GM23338 (cell line): ENCODE measurements around the gene ZFPL1.

Source experiments
- CREB1 ChIP-seq: fragments of 250-450 bp; sonication (Bioruptor Pico); IDR thresholded peaks from 2 replicates; pipeline ENCODE4 v1.5.0; 2020; ENCODE audit warnings: low read depth, mild to moderate bottlenecking, moderate library complexity
- EZH2 ChIP-seq: fragments of 200-600 bp; sonication (generic); IDR thresholded peaks from one replicate; pipeline ENCODE4 v1.8.0; 2017; ENCODE audit warnings: antibody characterized with exemption, mild to moderate bottlenecking, low read depth; ENCODE audit not compliant: unreplicated experiment
- EZH2phosphoT487 ChIP-seq: fragments of 200-600 bp; sonication (generic); IDR thresholded peaks from one replicate; pipeline ENCODE4 v1.8.1; 2018; ENCODE audit warnings: antibody characterized with exemption; ENCODE audit not compliant: unreplicated experiment
- JUNB ChIP-seq: IDR thresholded peaks from one replicate; pipeline ENCODE4 v1.6.1; 2016; ENCODE audit warnings: antibody characterized with exemption; ENCODE audit not compliant: unreplicated experiment
- NANOG ChIP-seq: IDR thresholded peaks from 2 replicates; pipeline ENCODE4 v1.6.1; 2016; ENCODE audit warnings: antibody characterized with exemption, borderline replicate concordance
- POLR2AphosphoS5 ChIP-seq: IDR thresholded peaks from 2 replicates; pipeline ENCODE4 v1.6.1; 2016; ENCODE audit warnings: antibody characterized with exemption, low read depth
- REST ChIP-seq: IDR thresholded peaks from one replicate; pipeline ENCODE4 v1.6.1; 2018; ENCODE audit warnings: antibody characterized with exemption; ENCODE audit not compliant: unreplicated experiment
- STAT1 ChIP-seq: IDR thresholded peaks from one replicate; pipeline ENCODE4 v1.6.1; 2016; ENCODE audit warnings: antibody characterized with exemption; ENCODE audit not compliant: unreplicated experiment
- ZNF114 ChIP-seq: fragments of 250-450 bp; sonication (Bioruptor Pico); IDR thresholded peaks from 2 replicates; pipeline ENCODE4 v1.5.0; 2020; ENCODE audit warnings: mild to moderate bottlenecking, moderate library complexity
- ZNF331 ChIP-seq: fragments of 250-450 bp; sonication (Bioruptor Pico); IDR thresholded peaks from 2 replicates; pipeline ENCODE4 v1.5.0; 2020; ENCODE audit warnings: low read depth, mild to moderate bottlenecking, moderate library complexity
- TF ChIP-seq, protein P1 (sequence below), 2 experiments: fragments of 200-600 bp in 1 of 2; sonication (generic) in 1 of 2; conservative IDR thresholded peaks; 2 replicates each; pipeline versions ENCODE4 v1.5.1 to v1.6.1; 2016 to 2017; ENCODE audit warnings: antibody characterized with exemption in 2 of 2, low read depth in 2 of 2, mild to moderate bottlenecking in 2 of 2, moderate library complexity in 1 of 2
- TF ChIP-seq, protein P2 (sequence below): IDR thresholded peaks from 2 replicates; pipeline ENCODE4 v1.6.1; 2016; ENCODE audit warnings: antibody characterized with exemption
- TF ChIP-seq, protein P3 (sequence below): fragments of 250-450 bp; sonication (Bioruptor Pico); IDR thresholded peaks from 2 replicates; pipeline ENCODE4 v1.5.0; 2020; ENCODE audit warnings: mild to moderate bottlenecking, moderate library complexity

DNA sequence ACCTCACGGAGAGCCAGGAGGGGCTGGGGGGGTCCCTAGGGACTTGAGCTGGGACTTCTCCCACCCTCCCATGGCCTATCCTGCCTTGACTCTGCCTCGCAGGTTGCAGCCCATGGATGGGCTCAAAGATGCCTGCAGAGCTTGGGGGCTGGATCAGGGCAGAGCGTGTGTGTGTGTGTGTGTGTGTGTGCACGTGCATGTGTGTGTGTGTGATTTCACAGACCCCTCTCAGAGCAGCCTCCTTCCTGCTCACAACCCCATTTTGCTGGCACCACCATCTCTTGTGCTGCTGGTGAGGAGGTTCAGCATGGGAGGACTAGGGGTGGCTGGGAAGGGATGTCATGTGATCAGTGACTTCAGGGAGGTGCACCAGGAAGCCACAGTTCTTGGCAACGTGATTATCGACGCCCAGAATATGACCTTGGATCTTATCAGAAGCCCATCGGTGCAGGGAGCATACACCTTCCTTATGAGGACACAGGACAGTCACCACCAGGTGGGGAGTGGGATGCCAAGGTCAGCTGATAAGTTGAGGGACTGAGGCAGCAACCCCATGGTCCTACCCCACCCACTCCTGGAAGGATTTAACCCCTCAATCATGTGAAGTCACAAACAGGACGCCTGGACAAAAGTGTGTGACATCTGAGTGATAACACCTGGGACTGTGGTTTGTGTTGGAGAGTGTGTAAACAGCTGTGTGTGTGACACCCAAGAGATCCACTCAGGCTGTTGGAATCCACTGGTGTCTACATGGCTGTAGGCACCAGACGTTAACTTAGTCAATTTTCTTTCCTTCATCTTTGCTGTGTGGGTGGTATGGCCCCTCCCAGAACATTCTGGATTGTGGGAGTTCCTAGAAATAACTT, 23.8 kb upstream of the ZFPL1 start:
- TF ChIP-seq EZH2 = no peak
- TF ChIP-seq, protein P1, sequence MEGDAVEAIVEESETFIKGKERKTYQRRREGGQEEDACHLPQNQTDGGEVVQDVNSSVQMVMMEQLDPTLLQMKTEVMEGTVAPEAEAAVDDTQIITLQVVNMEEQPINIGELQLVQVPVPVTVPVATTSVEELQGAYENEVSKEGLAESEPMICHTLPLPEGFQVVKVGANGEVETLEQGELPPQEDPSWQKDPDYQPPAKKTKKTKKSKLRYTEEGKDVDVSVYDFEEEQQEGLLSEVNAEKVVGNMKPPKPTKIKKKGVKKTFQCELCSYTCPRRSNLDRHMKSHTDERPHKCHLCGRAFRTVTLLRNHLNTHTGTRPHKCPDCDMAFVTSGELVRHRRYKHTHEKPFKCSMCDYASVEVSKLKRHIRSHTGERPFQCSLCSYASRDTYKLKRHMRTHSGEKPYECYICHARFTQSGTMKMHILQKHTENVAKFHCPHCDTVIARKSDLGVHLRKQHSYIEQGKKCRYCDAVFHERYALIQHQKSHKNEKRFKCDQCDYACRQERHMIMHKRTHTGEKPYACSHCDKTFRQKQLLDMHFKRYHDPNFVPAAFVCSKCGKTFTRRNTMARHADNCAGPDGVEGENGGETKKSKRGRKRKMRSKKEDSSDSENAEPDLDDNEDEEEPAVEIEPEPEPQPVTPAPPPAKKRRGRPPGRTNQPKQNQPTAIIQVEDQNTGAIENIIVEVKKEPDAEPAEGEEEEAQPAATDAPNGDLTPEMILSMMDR (conservative IDR thresholded peaks at IDR 0.05; ENCODE audit: low read depth in 2 of 2) = no peak
- TF ChIP-seq EZH2phosphoT487 = no peak
- TF ChIP-seq POLR2AphosphoS5 = no peak
- no peak for TF ChIP-seq JUNB
- TF ChIP-seq, protein P2, sequence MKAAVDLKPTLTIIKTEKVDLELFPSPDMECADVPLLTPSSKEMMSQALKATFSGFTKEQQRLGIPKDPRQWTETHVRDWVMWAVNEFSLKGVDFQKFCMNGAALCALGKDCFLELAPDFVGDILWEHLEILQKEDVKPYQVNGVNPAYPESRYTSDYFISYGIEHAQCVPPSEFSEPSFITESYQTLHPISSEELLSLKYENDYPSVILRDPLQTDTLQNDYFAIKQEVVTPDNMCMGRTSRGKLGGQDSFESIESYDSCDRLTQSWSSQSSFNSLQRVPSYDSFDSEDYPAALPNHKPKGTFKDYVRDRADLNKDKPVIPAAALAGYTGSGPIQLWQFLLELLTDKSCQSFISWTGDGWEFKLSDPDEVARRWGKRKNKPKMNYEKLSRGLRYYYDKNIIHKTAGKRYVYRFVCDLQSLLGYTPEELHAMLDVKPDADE = no peak
- TF ChIP-seq CREB1 (CRISPR knock-in tag) = no peak
- TF ChIP-seq NANOG = no peak
- TF ChIP-seq ZNF331 = no peak
- no peak for TF ChIP-seq REST
- no peak for TF ChIP-seq STAT1
- no peak for TF ChIP-seq ZNF114
- TF ChIP-seq, protein P3, sequence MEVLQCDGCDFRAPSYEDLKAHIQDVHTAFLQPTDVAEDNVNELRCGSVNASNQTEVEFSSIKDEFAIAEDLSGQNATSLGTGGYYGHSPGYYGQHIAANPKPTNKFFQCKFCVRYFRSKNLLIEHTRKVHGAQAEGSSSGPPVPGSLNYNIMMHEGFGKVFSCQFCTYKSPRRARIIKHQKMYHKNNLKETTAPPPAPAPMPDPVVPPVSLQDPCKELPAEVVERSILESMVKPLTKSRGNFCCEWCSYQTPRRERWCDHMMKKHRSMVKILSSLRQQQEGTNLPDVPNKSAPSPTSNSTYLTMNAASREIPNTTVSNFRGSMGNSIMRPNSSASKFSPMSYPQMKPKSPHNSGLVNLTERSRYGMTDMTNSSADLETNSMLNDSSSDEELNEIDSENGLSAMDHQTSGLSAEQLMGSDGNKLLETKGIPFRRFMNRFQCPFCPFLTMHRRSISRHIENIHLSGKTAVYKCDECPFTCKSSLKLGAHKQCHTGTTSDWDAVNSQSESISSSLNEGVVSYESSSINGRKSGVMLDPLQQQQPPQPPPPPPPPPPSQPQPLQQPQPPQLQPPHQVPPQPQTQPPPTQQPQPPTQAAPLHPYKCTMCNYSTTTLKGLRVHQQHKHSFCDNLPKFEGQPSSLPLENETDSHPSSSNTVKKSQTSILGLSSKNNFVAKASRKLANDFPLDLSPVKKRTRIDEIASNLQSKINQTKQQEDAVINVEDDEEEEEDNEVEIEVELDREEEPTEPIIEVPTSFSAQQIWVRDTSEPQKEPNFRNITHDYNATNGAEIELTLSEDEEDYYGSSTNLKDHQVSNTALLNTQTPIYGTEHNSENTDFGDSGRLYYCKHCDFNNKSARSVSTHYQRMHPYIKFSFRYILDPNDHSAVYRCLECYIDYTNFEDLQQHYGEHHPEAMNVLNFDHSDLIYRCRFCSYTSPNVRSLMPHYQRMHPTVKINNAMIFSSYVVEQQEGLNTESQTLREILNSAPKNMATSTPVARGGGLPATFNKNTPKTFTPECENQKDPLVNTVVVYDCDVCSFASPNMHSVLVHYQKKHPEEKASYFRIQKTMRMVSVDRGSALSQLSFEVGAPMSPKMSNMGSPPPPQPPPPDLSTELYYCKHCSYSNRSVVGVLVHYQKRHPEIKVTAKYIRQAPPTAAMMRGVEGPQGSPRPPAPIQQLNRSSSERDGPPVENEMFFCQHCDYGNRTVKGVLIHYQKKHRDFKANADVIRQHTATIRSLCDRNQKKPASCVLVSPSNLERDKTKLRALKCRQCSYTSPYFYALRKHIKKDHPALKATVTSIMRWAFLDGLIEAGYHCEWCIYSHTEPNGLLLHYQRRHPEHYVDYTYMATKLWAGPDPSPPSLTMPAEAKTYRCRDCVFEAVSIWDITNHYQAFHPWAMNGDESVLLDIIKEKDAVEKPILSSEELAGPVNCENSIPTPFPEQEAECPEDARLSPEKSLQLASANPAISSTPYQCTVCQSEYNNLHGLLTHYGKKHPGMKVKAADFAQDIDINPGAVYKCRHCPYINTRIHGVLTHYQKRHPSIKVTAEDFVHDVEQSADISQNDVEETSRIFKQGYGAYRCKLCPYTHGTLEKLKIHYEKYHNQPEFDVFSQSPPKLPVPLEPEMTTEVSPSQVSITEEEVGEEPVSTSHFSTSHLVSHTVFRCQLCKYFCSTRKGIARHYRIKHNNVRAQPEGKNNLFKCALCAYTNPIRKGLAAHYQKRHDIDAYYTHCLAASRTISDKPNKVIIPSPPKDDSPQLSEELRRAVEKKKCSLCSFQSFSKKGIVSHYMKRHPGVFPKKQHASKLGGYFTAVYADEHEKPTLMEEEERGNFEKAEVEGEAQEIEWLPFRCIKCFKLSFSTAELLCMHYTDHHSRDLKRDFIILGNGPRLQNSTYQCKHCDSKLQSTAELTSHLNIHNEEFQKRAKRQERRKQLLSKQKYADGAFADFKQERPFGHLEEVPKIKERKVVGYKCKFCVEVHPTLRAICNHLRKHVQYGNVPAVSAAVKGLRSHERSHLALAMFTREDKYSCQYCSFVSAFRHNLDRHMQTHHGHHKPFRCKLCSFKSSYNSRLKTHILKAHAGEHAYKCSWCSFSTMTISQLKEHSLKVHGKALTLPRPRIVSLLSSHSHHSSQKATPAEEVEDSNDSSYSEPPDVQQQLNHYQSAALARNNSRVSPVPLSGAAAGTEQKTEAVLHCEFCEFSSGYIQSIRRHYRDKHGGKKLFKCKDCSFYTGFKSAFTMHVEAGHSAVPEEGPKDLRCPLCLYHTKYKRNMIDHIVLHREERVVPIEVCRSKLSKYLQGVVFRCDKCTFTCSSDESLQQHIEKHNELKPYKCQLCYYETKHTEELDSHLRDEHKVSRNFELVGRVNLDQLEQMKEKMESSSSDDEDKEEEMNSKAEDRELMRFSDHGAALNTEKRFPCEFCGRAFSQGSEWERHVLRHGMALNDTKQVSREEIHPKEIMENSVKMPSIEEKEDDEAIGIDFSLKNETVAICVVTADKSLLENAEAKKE (CRISPR knock-in tag) = no peak
